GM21529 (cell line): Measurements from ENCODE around the gene BMP8A.
"Not testable (repeated sequence)": the region's sequence is repeated elsewhere in the genome, so short reads cannot be mapped to it uniquely, and the experiment has no call there.

Experiments used
- ATAC-seq: cut with Tn5 transposase; IDR thresholded peaks from one replicate; pipeline ENCODE4 v1.9.1; 2021; ENCODE audit not compliant: unreplicated experiment

Gene BMP8A

GRCh38 chr1:39491146-39491921 lies at the start of gene BMP8A:
BMP8A (plus strand) TSS chr1:39491636; CDS start chr1:39491992, 356 bp downstream.
- peak; percentile 71 for ATAC-seq

GRCh38 chr1:39441797-39442196 lies 49.6 kb upstream of the BMP8A start:
- no peak for ATAC-seq

- ATAC-seq = no peak
Observed at GRCh38 chr1:39445573-39445972, 45.9 kb upstream of the BMP8A start.

- no peak for ATAC-seq
Observed at GRCh38 chr1:39446986-39447567, 44.4 kb upstream of the BMP8A start.

- not testable (repeated sequence) for ATAC-seq
Observed at GRCh38 chr1:39450041-39450440, 41.4 kb upstream of the BMP8A start.

- ATAC-seq = no peak
Observed at GRCh38 chr1:39450956-39451606, 40.4 kb upstream of the BMP8A start.

GRCh38 chr1:39452081-39452480 lies 39.4 kb upstream of the BMP8A start:
- no peak for ATAC-seq

GRCh38 chr1:39452540-39452939 lies 38.9 kb upstream of the BMP8A start:
- no peak for ATAC-seq

GRCh38 chr1:39453603-39454002 lies 37.8 kb upstream of the BMP8A start:
- ATAC-seq = no peak

GRCh38 chr1:39458991-39459390 lies 32.4 kb upstream of the BMP8A start:
- ATAC-seq = no peak

- no peak for ATAC-seq
Observed at GRCh38 chr1:39462074-39462473, 29.4 kb upstream of the BMP8A start.

GRCh38 chr1:39466413-39467107 lies 24.9 kb upstream of the BMP8A start:
- ATAC-seq = no peak

- ATAC-seq = not testable (repeated sequence)
Observed at GRCh38 chr1:39467108-39467720, 24.2 kb upstream of the BMP8A start.

GRCh38 chr1:39469150-39469549 lies 22.3 kb upstream of the BMP8A start:
- ATAC-seq = no peak

GRCh38 chr1:39470040-39470439 lies 21.4 kb upstream of the BMP8A start:
- no peak for ATAC-seq

- ATAC-seq = no peak
Observed at GRCh38 chr1:39472826-39473225, 18.6 kb upstream of the BMP8A start.

GRCh38 chr1:39473324-39473723 lies 18.1 kb upstream of the BMP8A start:
- no peak for ATAC-seq

- no peak for ATAC-seq
Observed at GRCh38 chr1:39474810-39475209, 16.6 kb upstream of the BMP8A start.

- ATAC-seq = not testable (repeated sequence)
Observed at GRCh38 chr1:39475551-39475950, 15.9 kb upstream of the BMP8A start.

- no peak for ATAC-seq
Observed at GRCh38 chr1:39478126-39478915, 13.1 kb upstream of the BMP8A start.
